ENCODE results near the gene SEMA6B.

Gene SEMA6B

GRCh38 chr19:4583961-4584669 is 24.6 kb upstream of the SEMA6B start (continued):
- TF ChIP-seq EGR2 (tag by site-specific recombination; IDR thresholded peaks at IDR 0.05; ENCODE audit: low read depth) (0 out of 2 replicates have a peak, but pooled peaks have one; percentile 6), ZBTB48 (tag by site-specific recombination; IDR thresholded peaks at IDR 0.05) (peak; percentile 67), ZNF501 (tag by site-specific recombination; IDR thresholded peaks at IDR 0.05) (0 out of 2 replicates have a peak, but pooled peaks have one; percentile 31), REST (tag by site-specific recombination; IDR thresholded peaks at IDR 0.05) (no peak), SP2 (tag by site-specific recombination; IDR thresholded peaks at IDR 0.05) (0 out of 2 replicates have a peak, but pooled peaks have one; percentile 13), ZNF707 (tag by site-specific recombination; IDR thresholded peaks at IDR 0.05) (no peak), ZNF660 (tag by site-specific recombination; IDR thresholded peaks at IDR 0.05) (no peak), ZNF324 (tag by site-specific recombination; IDR thresholded peaks at IDR 0.05) (0 out of 2 replicates have a peak, but pooled peaks have one; percentile 40), ZNF514 (tag by site-specific recombination; IDR thresholded peaks at IDR 0.05) (no peak), ZNF624 (tag by site-specific recombination; IDR thresholded peaks at IDR 0.05) (no peak), ZNF837 (tag by site-specific recombination; IDR thresholded peaks at IDR 0.05) (no peak), ELK4 (IDR thresholded peaks at IDR 0.05; ENCODE audit: borderline replicate concordance, low read depth, low read length) (no peak), ZNF530 (tag by site-specific recombination; IDR thresholded peaks at IDR 0.05; ENCODE audit: low read depth) (no peak), ZFP37 (tag by site-specific recombination; IDR thresholded peaks at IDR 0.05) (no peak), ZBTB26 (tag by site-specific recombination; optimal IDR thresholded peaks at IDR 0.05) (peak; percentile 55), ZNF146 (tag by site-specific recombination; IDR thresholded peaks at IDR 0.05) (0 out of 2 replicates have a peak, but pooled peaks have one; percentile 3), OSR2 (tag by site-specific recombination; IDR thresholded peaks at IDR 0.05) (no peak), ZNF621 (tag by site-specific recombination; IDR thresholded peaks at IDR 0.05) (no peak), ZNF449 (tag by site-specific recombination; IDR thresholded peaks at IDR 0.05) (peak; percentile 22; the same call in 1 of the 2 replicates), SP7 (tag by site-specific recombination; IDR thresholded peaks at IDR 0.05) (peak; percentile 65), GLIS1 (tag by site-specific recombination; IDR thresholded peaks at IDR 0.05) (peak; percentile 35), ZNF776 (tag by site-specific recombination; IDR thresholded peaks at IDR 0.05; ENCODE audit: borderline replicate concordance) (peak; percentile 99), INSM2 (tag by site-specific recombination; IDR thresholded peaks at IDR 0.05) (0 out of 2 replicates have a peak, but pooled peaks have one; percentile 17), GLIS2 (tag by site-specific recombination; IDR thresholded peaks at IDR 0.05) (peak; percentile 80), OVOL3 (tag by site-specific recombination; IDR thresholded peaks at IDR 0.05) (no peak), ZEB2 (tag by site-specific recombination; IDR thresholded peaks at IDR 0.05) (peak; percentile 86), ZNF2 (tag by site-specific recombination; IDR thresholded peaks at IDR 0.05) (0 out of 2 replicates have a peak, but pooled peaks have one; percentile 40), ZNF292 (tag by site-specific recombination; IDR thresholded peaks at IDR 0.05; ENCODE audit: borderline replicate concordance, low read depth) (no peak), KLF17 (tag by site-specific recombination; IDR thresholded peaks at IDR 0.05) (peak; percentile 20), ZNF571 (tag by site-specific recombination; IDR thresholded peaks at IDR 0.05) (no peak)

Data from HEK293 (cell line).